Cardiac muscle cell (in vitro differentiated cells and primary cell): Measurements from ENCODE around the gene DOCK4. TPM values are rescaled to one million over a fixed set of nuclear protein-coding genes. Genes with fewer than 3 reads are reported as not detected.

Experiments
- DNase-seq, 2 donors: peaks; one replicate each; pipeline versions ENCODE4 v3.0.0 to v3.0.0-alpha.2; 2010 to 2017; ENCODE audit warnings: low read depth in 1 of 2, low spot score in 1 of 2
- H3K27ac ChIP-seq: fragments of 200-600 bp; sonication (generic); 2 replicates; pipeline ENCODE4 v1.5.1; 2016
- H3K27me3 ChIP-seq: fragments of 200-600 bp; sonication (generic); 2 replicates; pipeline ENCODE4 v1.6.0; 2016; ENCODE audit warnings: control low read depth
- H3K36me3 ChIP-seq: fragments of 200-600 bp; sonication (generic); 2 replicates; pipeline ENCODE4 v1.5.1; 2016; ENCODE audit warnings: control low read depth
- H3K4me1 ChIP-seq: fragments of 200-600 bp; sonication (generic); 2 replicates; pipeline ENCODE4 v1.8.1; 2017; ENCODE audit warnings: low read depth, mild to moderate bottlenecking, mixed run types
- H3K4me3 ChIP-seq: fragments of 200-600 bp; sonication (generic); 2 replicates; pipeline ENCODE4 v1.5.1; 2016; ENCODE audit warnings: mild to moderate bottlenecking
- H3K9me3 ChIP-seq: fragments of 200-600 bp; sonication (generic); 2 replicates; pipeline ENCODE4 v1.5.1; 2017; ENCODE audit warnings: low read depth, mild to moderate bottlenecking, control low read depth
- polyA plus RNA-seq: library from polyadenylated mRNA; unstranded; fragments of >200 nt; fragmentation: Nextera tagmentation; extraction: Ambion mirVana; gene quantifications from 2 replicates; pipeline ENCODE4 v1.2.1, GENCODE V29; 2016
- total RNA-seq: library from RNA; depleted of rRNA; stranded (reverse); fragments of >200 nt; gene quantifications from 2 replicates; pipeline ENCODE4 v1.2.3, GENCODE V29; 2016
- TF ChIP-seq, protein P1 (sequence below): IDR thresholded peaks from 2 replicates; pipeline ENCODE4 v1.5.1; 2012; ENCODE audit warnings: low read depth, mild to moderate bottlenecking, low read length

Gene DOCK4
- total and polyA plus RNA-seq, 2 experiments from 2014 or later = 5.3 to 11.4 TPM

- peaks cover 4% of the 10 kb centered on the region for H3K4me1 ChIP-seq
- TF ChIP-seq, protein P1, sequence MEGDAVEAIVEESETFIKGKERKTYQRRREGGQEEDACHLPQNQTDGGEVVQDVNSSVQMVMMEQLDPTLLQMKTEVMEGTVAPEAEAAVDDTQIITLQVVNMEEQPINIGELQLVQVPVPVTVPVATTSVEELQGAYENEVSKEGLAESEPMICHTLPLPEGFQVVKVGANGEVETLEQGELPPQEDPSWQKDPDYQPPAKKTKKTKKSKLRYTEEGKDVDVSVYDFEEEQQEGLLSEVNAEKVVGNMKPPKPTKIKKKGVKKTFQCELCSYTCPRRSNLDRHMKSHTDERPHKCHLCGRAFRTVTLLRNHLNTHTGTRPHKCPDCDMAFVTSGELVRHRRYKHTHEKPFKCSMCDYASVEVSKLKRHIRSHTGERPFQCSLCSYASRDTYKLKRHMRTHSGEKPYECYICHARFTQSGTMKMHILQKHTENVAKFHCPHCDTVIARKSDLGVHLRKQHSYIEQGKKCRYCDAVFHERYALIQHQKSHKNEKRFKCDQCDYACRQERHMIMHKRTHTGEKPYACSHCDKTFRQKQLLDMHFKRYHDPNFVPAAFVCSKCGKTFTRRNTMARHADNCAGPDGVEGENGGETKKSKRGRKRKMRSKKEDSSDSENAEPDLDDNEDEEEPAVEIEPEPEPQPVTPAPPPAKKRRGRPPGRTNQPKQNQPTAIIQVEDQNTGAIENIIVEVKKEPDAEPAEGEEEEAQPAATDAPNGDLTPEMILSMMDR = no peak
- DNase-seq = no peak
- no peaks in the 10 kb centered on the region for H3K9me3 ChIP-seq
- no peaks in the 10 kb centered on the region for H3K27me3 ChIP-seq
- no peak overlapping the region for H3K4me3 ChIP-seq
- no peak overlapping the region for H3K27ac ChIP-seq
- no peaks in the 10 kb centered on the region for H3K36me3 ChIP-seq
Observed at GRCh38 chr7:112068967-112069366, 137.2 kb downstream of the DOCK4 start.

GRCh38 chr7:112067632-112068540 is 138.3 kb downstream of the DOCK4 start:
- TF ChIP-seq, protein P1 = no peak
- no peaks in the 10 kb centered on the region for H3K27me3 ChIP-seq
- no peak overlapping the region for H3K4me3 ChIP-seq
- H3K9me3 ChIP-seq = no peaks in the 10 kb centered on the region
- no peak overlapping the region for H3K27ac ChIP-seq
- peaks cover 4% of the 10 kb centered on the region for H3K4me1 ChIP-seq
- no peak for DNase-seq
- H3K36me3 ChIP-seq = no peaks in the 10 kb centered on the region

DNA sequence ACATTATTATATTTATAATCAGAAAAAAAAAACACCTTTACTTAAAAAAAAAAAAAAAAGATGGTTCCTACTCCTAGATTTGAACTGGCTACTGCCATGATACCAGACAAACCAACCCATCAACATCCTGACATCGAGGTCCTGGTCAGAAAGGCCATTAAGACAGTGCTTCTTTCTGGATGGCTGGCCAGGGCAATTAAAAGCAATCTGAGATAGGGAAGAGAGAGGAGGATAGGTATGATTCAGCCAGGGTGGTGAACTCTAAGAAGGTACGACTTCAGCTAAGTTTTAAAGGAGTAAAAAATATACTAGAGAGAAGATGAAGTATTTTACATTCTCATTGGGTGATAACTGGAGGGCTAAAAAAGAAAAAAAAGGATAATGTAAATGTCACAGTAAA is 139.0 kb downstream of the DOCK4 start:
- H3K27me3 ChIP-seq = no peaks in the 10 kb centered on the region
- no peak overlapping the region for H3K27ac ChIP-seq
- TF ChIP-seq, protein P1 = no peak
- no peaks in the 10 kb centered on the region for H3K9me3 ChIP-seq
- no peak overlapping the region for H3K4me3 ChIP-seq
- no peak for DNase-seq
- H3K36me3 ChIP-seq = no peaks in the 10 kb centered on the region
- peaks cover 4% of the 10 kb centered on the region for H3K4me1 ChIP-seq

GRCh38 chr7:112065758-112066157 is 140.4 kb downstream of the DOCK4 start:
- Histone ChIP-seq H3K27ac (no peak overlapping the region), H3K4me3 (no peak overlapping the region), H3K4me1 (peaks cover 4% of the 10 kb centered on the region), H3K9me3 (no peaks in the 10 kb centered on the region), H3K27me3 (no peaks in the 10 kb centered on the region), H3K36me3 (no peaks in the 10 kb centered on the region)
- no peak for DNase-seq
- TF ChIP-seq, protein P1 = no peak

GRCh38 chr7:112064627-112065385 is 141.4 kb downstream of the DOCK4 start:
- H3K36me3 ChIP-seq = no peaks in the 10 kb centered on the region
- H3K4me1 ChIP-seq = peaks cover 4% of the 10 kb centered on the region
- H3K4me3 ChIP-seq = no peak overlapping the region
- TF ChIP-seq, protein P1 = no peak
- no peaks in the 10 kb centered on the region for H3K9me3 ChIP-seq
- no peak overlapping the region for H3K27ac ChIP-seq
- DNase-seq = no peak
- H3K27me3 ChIP-seq = no peaks in the 10 kb centered on the region
